Tibial nerve (tissue), 3 donors: ENCODE data around the gene GRIK4.

ENCODE experiments used
- POLR2A ChIP-seq, 2 donors: fragments of 450-650 bp; IDR thresholded peaks; one replicate each; pipeline ENCODE4 v1.6.1; 2017; ENCODE audit warnings: antibody characterized with exemption in 2 of 2, mild to moderate bottlenecking in 2 of 2, moderate library complexity in 2 of 2
- TF ChIP-seq, protein P1 (sequence below), 5 experiments: fragments of 200-600 bp in 3 of 5; fragments of 450-650 bp in 2 of 5; sonication (generic) in 3 of 5; IDR thresholded peaks; one replicate each; pipeline ENCODE4 v1.5.1; 2016 to 2019; ENCODE audit warnings: antibody characterized with exemption in 5 of 5, mild to moderate bottlenecking in 3 of 5, moderate library complexity in 2 of 5

DNA sequence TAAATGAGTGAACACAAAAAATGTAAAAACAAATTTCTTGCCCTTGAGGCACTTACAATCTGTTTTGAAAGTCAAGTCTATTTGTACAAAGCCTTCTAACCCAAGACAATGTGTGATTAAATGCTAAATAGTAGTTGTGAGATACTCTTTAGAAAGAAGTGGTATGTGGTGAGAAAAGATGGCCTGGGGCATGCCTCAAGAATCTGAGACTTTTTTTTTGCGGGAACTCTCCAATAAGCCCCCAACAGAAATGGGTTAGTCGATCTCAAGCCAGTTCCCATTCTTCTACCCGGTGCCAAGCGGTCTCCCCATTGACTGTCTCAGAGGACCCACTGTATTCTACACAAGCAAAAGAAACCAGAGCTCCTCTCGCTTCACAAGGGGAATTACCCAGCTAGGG lies 485.4 kb downstream of the GRIK4 start:
- TF ChIP-seq, protein P1, sequence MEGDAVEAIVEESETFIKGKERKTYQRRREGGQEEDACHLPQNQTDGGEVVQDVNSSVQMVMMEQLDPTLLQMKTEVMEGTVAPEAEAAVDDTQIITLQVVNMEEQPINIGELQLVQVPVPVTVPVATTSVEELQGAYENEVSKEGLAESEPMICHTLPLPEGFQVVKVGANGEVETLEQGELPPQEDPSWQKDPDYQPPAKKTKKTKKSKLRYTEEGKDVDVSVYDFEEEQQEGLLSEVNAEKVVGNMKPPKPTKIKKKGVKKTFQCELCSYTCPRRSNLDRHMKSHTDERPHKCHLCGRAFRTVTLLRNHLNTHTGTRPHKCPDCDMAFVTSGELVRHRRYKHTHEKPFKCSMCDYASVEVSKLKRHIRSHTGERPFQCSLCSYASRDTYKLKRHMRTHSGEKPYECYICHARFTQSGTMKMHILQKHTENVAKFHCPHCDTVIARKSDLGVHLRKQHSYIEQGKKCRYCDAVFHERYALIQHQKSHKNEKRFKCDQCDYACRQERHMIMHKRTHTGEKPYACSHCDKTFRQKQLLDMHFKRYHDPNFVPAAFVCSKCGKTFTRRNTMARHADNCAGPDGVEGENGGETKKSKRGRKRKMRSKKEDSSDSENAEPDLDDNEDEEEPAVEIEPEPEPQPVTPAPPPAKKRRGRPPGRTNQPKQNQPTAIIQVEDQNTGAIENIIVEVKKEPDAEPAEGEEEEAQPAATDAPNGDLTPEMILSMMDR (IDR thresholded peaks at IDR 0.05), result no peak
- no peak for TF ChIP-seq POLR2A (IDR thresholded peaks at IDR 0.05)
